K562 (cell line): Measurements from ENCODE around the gene BRF1.

ENCODE experiments used
- CXXC5 ChIP-seq: fragments of 250-450 bp; sonication (Bioruptor Pico); IDR thresholded peaks from 2 replicates; pipeline ENCODE4 v1.8.0; 2022; ENCODE audit warnings: inconsistent platforms, mild to moderate bottlenecking, moderate library complexity
- HDAC6 ChIP-seq: IDR thresholded peaks from 2 replicates; pipeline ENCODE4 v1.6.1; 2012; ENCODE audit warnings: low read depth, mild to moderate bottlenecking, control low read depth, inconsistent platforms, low read length, moderate library complexity
- SIN3A ChIP-seq, 2 experiments: fragments of 150-350 bp in 1 of 2; IDR thresholded peaks; 2 replicates each; pipeline ENCODE4 v1.6.1; 2011 to 2016; ENCODE audit warnings: borderline replicate concordance in 2 of 2, low read depth in 2 of 2, low read length in 2 of 2, mild to moderate bottlenecking in 2 of 2, moderate library complexity in 2 of 2; ENCODE audit not compliant: control insufficient read depth in 1 of 2
- ZNF184 ChIP-seq: sonication (generic); formaldehyde crosslinking; IDR thresholded peaks from 2 replicates; pipeline ENCODE4 v1.5.0; 2020; ENCODE audit warnings: missing genetic modification reagents
- TF ChIP-seq, protein P1 (sequence below), 3 experiments: IDR thresholded peaks in 2 of 3; conservative IDR thresholded peaks in 1 of 3; 2 replicates each; pipeline ENCODE4 v1.5.1; 2011 to 2012; ENCODE audit warnings: low read length in 3 of 3, mild to moderate bottlenecking in 3 of 3, control low read depth in 2 of 3, improper control_type of control experiment in 1 of 3, inconsistent platforms in 1 of 3, low read depth in 1 of 3, mixed read lengths in 1 of 3, moderate library complexity in 1 of 3; ENCODE audit not compliant: insufficient read depth in 2 of 3
- TF ChIP-seq, protein P2 (sequence below): fragments of 250-450 bp; sonication (Bioruptor Pico); IDR thresholded peaks from 2 replicates; pipeline ENCODE4 v1.8.0; 2022; ENCODE audit warnings: inconsistent platforms

DNA sequence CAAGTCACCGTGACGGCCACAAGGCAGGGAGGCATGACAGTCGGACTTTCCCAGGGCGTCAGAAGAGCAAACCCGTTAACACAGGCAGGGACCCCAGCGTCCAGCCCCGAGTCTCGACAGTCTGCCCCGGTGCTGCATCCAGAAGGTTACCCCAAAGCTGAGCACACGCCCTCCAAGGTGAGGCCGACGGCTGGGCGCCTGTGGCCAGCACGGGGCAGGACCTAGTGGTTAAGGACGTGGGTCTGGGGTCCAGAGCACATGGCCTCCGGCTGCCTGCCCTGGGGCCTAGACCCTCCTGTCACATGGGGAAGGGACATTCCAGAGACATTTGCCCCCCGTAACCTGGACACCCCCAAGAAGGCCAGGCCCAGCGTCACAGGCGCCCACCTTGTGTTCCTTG, 82.2 kb downstream of the BRF1 start:
- TF ChIP-seq SIN3A (IDR thresholded peaks at IDR 0.05; ENCODE audit: borderline replicate concordance in 2 of 2, control insufficient read depth in 1 of 2, low read depth in 2 of 2, low read length in 2 of 2) (no peak), CXXC5 (CRISPR knock-in tag) (no peak), HDAC6 (no peak), ZNF184 (CRISPR knock-in tag) (no peak)
- TF ChIP-seq, protein P1, sequence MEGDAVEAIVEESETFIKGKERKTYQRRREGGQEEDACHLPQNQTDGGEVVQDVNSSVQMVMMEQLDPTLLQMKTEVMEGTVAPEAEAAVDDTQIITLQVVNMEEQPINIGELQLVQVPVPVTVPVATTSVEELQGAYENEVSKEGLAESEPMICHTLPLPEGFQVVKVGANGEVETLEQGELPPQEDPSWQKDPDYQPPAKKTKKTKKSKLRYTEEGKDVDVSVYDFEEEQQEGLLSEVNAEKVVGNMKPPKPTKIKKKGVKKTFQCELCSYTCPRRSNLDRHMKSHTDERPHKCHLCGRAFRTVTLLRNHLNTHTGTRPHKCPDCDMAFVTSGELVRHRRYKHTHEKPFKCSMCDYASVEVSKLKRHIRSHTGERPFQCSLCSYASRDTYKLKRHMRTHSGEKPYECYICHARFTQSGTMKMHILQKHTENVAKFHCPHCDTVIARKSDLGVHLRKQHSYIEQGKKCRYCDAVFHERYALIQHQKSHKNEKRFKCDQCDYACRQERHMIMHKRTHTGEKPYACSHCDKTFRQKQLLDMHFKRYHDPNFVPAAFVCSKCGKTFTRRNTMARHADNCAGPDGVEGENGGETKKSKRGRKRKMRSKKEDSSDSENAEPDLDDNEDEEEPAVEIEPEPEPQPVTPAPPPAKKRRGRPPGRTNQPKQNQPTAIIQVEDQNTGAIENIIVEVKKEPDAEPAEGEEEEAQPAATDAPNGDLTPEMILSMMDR (IDR thresholded peaks at IDR 0.05 in 2 of 3, conservative IDR thresholded peaks at IDR 0.05 in 1 of 3; ENCODE audit: insufficient read depth in 2 of 3, low read depth in 1 of 3, low read length in 3 of 3) = no peak
- TF ChIP-seq, protein P2, sequence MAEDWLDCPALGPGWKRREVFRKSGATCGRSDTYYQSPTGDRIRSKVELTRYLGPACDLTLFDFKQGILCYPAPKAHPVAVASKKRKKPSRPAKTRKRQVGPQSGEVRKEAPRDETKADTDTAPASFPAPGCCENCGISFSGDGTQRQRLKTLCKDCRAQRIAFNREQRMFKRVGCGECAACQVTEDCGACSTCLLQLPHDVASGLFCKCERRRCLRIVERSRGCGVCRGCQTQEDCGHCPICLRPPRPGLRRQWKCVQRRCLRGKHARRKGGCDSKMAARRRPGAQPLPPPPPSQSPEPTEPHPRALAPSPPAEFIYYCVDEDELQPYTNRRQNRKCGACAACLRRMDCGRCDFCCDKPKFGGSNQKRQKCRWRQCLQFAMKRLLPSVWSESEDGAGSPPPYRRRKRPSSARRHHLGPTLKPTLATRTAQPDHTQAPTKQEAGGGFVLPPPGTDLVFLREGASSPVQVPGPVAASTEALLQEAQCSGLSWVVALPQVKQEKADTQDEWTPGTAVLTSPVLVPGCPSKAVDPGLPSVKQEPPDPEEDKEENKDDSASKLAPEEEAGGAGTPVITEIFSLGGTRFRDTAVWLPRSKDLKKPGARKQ (CRISPR knock-in tag) = no peak
